IMR-90 (cell line): ENCODE measurements around the gene RNF40. TPM values are rescaled to one million over a fixed set of nuclear protein-coding genes. Genes with fewer than 3 reads are reported as not detected.
A peak's percentile ranks its signal among the peaks of the same experiment; 100 is the strongest.

ENCODE experiments used
- ATAC-seq: fragments of 200-7000 bp; cut with Tn5 transposase; 2 replicates; pipeline ENCODE4 v1.9.1; 2020; ENCODE audit warnings: low read depth, mild to moderate bottlenecking, moderate library complexity
- BruUV-seq: library from RNA; stranded (reverse); fragments of 400-500 nt; replicated peaks from 2 replicates; lab custom pipeline; 2021; lab: Mats Ljungman, UMichigan
- CTCF ChIA-PET: fragments of 300-600 bp; formaldehyde crosslinking; extraction: SDS; loops from one replicate; lab custom pipeline; 2021; ENCODE audit warnings: antibody characterized with exemption; lab: Yijun Ruan, JAX
- POLR2A ChIA-PET: fragments of 300-600 bp; sonication (Branson Sonifier 250); formaldehyde crosslinking; loops from one replicate; lab custom pipeline; 2022; ENCODE audit warnings: antibody characterized with exemption; ENCODE audit not compliant: unreplicated experiment; lab: Charles Lee
- DNase-seq: peaks from one replicate; pipeline ENCODE4 v3.0.0; 2013
- H2AFZ ChIP-seq: replicated peaks from 2 replicates; pipeline ENCODE3; 2013; ENCODE audit warnings: low read length, mild to moderate bottlenecking; ENCODE audit not compliant: poor library complexity
- H2AK5ac ChIP-seq: 2 replicates; pipeline ENCODE4 v1.6.1; 2013; ENCODE audit warnings: low read depth, low read length, inconsistent platforms
- H2AK9ac ChIP-seq: replicated peaks from 2 replicates; pipeline ENCODE3; 2013; ENCODE audit warnings: mild to moderate bottlenecking, low read depth, low read length, moderate library complexity; ENCODE audit not compliant: poor library complexity
- H2BK120ac ChIP-seq: 2 replicates; pipeline ENCODE4 v1.6.1; 2013; ENCODE audit warnings: low read depth, low read length, inconsistent platforms
- H2BK15ac ChIP-seq: 3 replicates; pipeline ENCODE4 v1.6.1; 2013; ENCODE audit warnings: low read depth, low read length, inconsistent platforms
- H2BK20ac ChIP-seq: 2 replicates; pipeline ENCODE4 v1.6.1; 2013; ENCODE audit warnings: low read depth, mild to moderate bottlenecking, inconsistent platforms, low read length, moderate library complexity
- H2BK5ac ChIP-seq: 2 replicates; pipeline ENCODE4 v1.6.1; 2013; ENCODE audit warnings: mild to moderate bottlenecking, low read depth, low read length, inconsistent platforms; ENCODE audit not compliant: poor library complexity, severe bottlenecking
- H3K14ac ChIP-seq: replicated peaks from 2 replicates; pipeline ENCODE4 v1.6.1; 2013; ENCODE audit warnings: low read depth, low read length, inconsistent platforms
- H3K18ac ChIP-seq: 2 replicates; pipeline ENCODE4 v1.6.1; 2013; ENCODE audit warnings: low read depth, low read length, control low read depth
- H3K23ac ChIP-seq: 2 replicates; pipeline ENCODE4 v1.6.1; 2013; ENCODE audit warnings: low read depth, low read length, inconsistent platforms
- H3K27ac ChIP-seq: 2 replicates; pipeline ENCODE4 v1.5.1; 2013; ENCODE audit warnings: mild to moderate bottlenecking, control low read depth, low read length; ENCODE audit not compliant: insufficient read depth
- H3K27me3 ChIP-seq: 2 replicates; pipeline ENCODE4 v1.6.1; 2013; ENCODE audit warnings: low read length; ENCODE audit not compliant: control insufficient read depth, insufficient read depth
- H3K36me3 ChIP-seq: 2 replicates; pipeline ENCODE4 v1.6.1; 2013; ENCODE audit warnings: low read length, mixed read lengths; ENCODE audit not compliant: control insufficient read depth, insufficient read depth
- H3K4ac ChIP-seq: 2 replicates; pipeline ENCODE4 v1.6.1; 2013; ENCODE audit warnings: low read depth, low read length, inconsistent platforms
- H3K4me1 ChIP-seq: 2 replicates; pipeline ENCODE4 v1.6.1; 2013; ENCODE audit warnings: low read length, mixed read lengths; ENCODE audit not compliant: control insufficient read depth, insufficient read depth
- H3K4me2 ChIP-seq: 2 replicates; pipeline ENCODE4 v1.6.1; 2013; ENCODE audit warnings: low read depth, mild to moderate bottlenecking, control low read depth, low read length, moderate library complexity
- H3K4me3 ChIP-seq: 2 replicates; pipeline ENCODE4 v1.5.1; 2013; ENCODE audit warnings: low read depth, mild to moderate bottlenecking, control low read depth, low read length, moderate library complexity; ENCODE audit not compliant: insufficient read depth
- H3K56ac ChIP-seq: 2 replicates; pipeline ENCODE4 v1.6.1; 2013; ENCODE audit warnings: low read length, inconsistent platforms; ENCODE audit not compliant: insufficient read depth; ENCODE audit errors: extremely low read depth
- H3K79me1 ChIP-seq, 2 experiments: 2 replicates each; pipeline ENCODE4 v1.6.1; 2013; ENCODE audit warnings: low read length in 2 of 2, inconsistent platforms in 1 of 2, low read depth in 1 of 2
- H3K9ac ChIP-seq: 2 replicates; pipeline ENCODE4 v1.6.1; 2013; ENCODE audit warnings: low read depth, low read length, control low read depth
- H3K9me1 ChIP-seq: 2 replicates; pipeline ENCODE4 v1.6.1; 2013; ENCODE audit warnings: low read length, inconsistent platforms; ENCODE audit not compliant: insufficient read depth
- H3K9me3 ChIP-seq: 2 replicates; pipeline ENCODE4 v1.6.1; 2013; ENCODE audit warnings: low read length; ENCODE audit not compliant: control insufficient read depth, insufficient read depth
- H4K20me1 ChIP-seq: 2 replicates; pipeline ENCODE4 v1.6.1; 2013; ENCODE audit warnings: low read length, inconsistent platforms; ENCODE audit not compliant: insufficient read depth
- H4K5ac ChIP-seq: 2 replicates; pipeline ENCODE4 v1.6.1; 2013; ENCODE audit warnings: mild to moderate bottlenecking, low read depth, low read length, control low read depth
- H4K8ac ChIP-seq, 2 experiments: 2 replicates each; pipeline ENCODE4 v1.6.1; 2013; ENCODE audit warnings: low read depth in 2 of 2, low read length in 2 of 2, control low read depth in 1 of 2, inconsistent platforms in 1 of 2
- H4K91ac ChIP-seq: 2 replicates; pipeline ENCODE4 v1.6.1; 2013; ENCODE audit warnings: low read depth, low read length, inconsistent platforms; ENCODE audit not compliant: insufficient read depth
- BHLHE40 ChIP-seq: fragments of 150-350 bp; IDR thresholded peaks from 2 replicates; pipeline ENCODE4 v1.6.1; 2016; ENCODE audit warnings: mild to moderate bottlenecking, low read depth, low read length
- CEBPB ChIP-seq: IDR thresholded peaks from 2 replicates; pipeline ENCODE4 v1.6.1; 2012; ENCODE audit warnings: low read depth, low read length, improper control_type of control experiment
- CHD1 ChIP-seq: IDR thresholded peaks from 2 replicates; pipeline ENCODE4 v1.6.1; 2012; ENCODE audit warnings: low read depth, low read length, improper control_type of control experiment
- MXI1 ChIP-seq: IDR thresholded peaks from 2 replicates; pipeline ENCODE4 v1.6.1; 2012; ENCODE audit warnings: low read depth, mild to moderate bottlenecking, low read length, moderate library complexity, borderline replicate concordance
- WGBS, 2 experiments: methylation state at CpG; one replicate each; pipeline versions ENCODE4 v1.1.5 to v1.1.7; 2013; ENCODE audit warnings: missing lambda C conversion rate in 2 of 2; ENCODE audit not compliant: insufficient read length in 1 of 2; ENCODE audit errors: extremely low coverage in 2 of 2; 5-methylcytosine and 5-hydroxymethylcytosine counted together
- dilution Hi-C: fragments of 300-500 bp; cut with HindIII; formaldehyde crosslinking; loops from one replicate; pipeline ENCODE4 v1.14.3; 2018; ENCODE audit warnings: low sequenced_read_pairs; ENCODE audit not compliant: unreplicated experiment
- in situ Hi-C: fragments of 300-500 bp; cut with MboI; formaldehyde crosslinking; loops from 3 replicates; pipeline ENCODE4 v1.14.3; 2019; ENCODE audit warnings: low sequenced_read_pairs, inconsistent platforms, mixed read lengths
- intact Hi-C: fragments of 100-400 bp; cut with micrococcal nuclease; formaldehyde crosslinking; loops from 2 replicates; pipeline ENCODE4 v1.10.0; 2022
- polyA plus RNA-seq, 3 experiments: library from polyadenylated mRNA; depleted of rRNA; stranded (reverse); fragments of >200 nt; gene quantifications; 2 replicates each; pipeline ENCODE4 v1.2.3, GENCODE V29; 2012; ENCODE audit warnings: low replicate concordance in 1 of 3
- total RNA-seq: library from RNA; depleted of rRNA; stranded (reverse); fragments of >200 nt; gene quantifications from 2 replicates; pipeline ENCODE4 v1.2.3, GENCODE V29; 2012
- TF ChIP-seq, protein P1 (sequence below): conservative IDR thresholded peaks from 2 replicates; pipeline ENCODE4 v1.5.1; 2012; ENCODE audit warnings: mild to moderate bottlenecking, low read depth, low read length, improper control_type of control experiment
- TF ChIP-seq, protein P2 (sequence below): fragments of 150-350 bp; IDR thresholded peaks from 2 replicates; pipeline ENCODE4 v1.6.1; 2016; ENCODE audit warnings: low read depth, mild to moderate bottlenecking, low read length, moderate library complexity, borderline replicate concordance

Gene RNF40
- total and polyA plus RNA-seq, 2 of the 4 experiments (the other 2 are of a cell fraction), result 46.7 to 72.4 TPM

DNA sequence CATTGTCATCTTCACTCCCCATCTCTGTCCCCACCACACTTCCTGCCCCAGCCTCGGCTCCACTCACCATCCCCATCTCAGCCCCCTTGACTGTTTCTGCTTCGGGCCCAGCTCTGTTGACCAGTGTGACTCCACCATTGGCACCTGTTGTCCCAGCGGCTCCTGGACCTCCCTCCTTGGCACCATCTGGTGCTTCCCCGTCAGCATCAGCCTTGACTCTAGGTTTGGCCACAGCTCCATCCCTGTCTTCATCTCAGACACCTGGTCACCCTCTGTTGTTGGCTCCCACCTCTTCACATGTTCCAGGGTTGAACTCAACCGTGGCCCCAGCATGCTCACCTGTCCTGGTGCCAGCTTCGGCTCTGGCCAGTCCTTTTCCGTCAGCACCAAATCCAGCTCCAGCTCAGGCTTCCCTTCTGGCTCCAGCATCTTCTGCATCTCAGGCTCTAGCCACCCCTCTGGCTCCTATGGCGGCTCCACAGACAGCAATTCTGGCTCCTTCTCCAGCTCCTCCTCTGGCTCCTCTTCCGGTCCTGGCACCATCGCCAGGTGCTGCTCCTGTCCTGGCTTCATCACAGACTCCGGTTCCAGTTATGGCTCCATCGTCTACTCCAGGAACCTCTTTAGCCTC lies 38.3 kb upstream of the RNF40 start:
- CTCF ChIA-PET, result interaction anchor here (0.6 kb wide), 1 partner anchor 51 kb away, joined by 3 read pairs; no protein-coding TSS in a partner anchor
- dilution Hi-C loops (no loop called here), in situ Hi-C loops (no loop called here), intact Hi-C loops (no loop called here)
- Histone ChIP-seq H2BK20ac (no peak overlapping the region), H3K27me3 (no peaks in the 10 kb centered on the region), H3K56ac (no peak overlapping the region), H4K91ac (no peak overlapping the region), H2BK5ac (no peak overlapping the region), H3K79me1 (peaks cover 33 to 52% of the 10 kb centered on the region in 2 experiments), H2BK120ac (no peak overlapping the region), H3K14ac (no peak overlapping the region), H3K23ac (no peak overlapping the region), H2AK9ac (no peak overlapping the region), H3K9me1 (no peaks in the 10 kb centered on the region), H3K4me3 (no peak overlapping the region), H3K9me3 (no peaks in the 10 kb centered on the region), H3K4me2 (no peak overlapping the region), H3K27ac (no peak overlapping the region), H3K4me1 (no peaks in the 10 kb centered on the region), H3K9ac (no peak overlapping the region), H4K8ac (no peak overlapping the region), H4K20me1 (peaks cover 11% of the 10 kb centered on the region), H3K18ac (no peak overlapping the region), H3K36me3 (peaks cover 66% of the 10 kb centered on the region), H2BK15ac (no peak overlapping the region), H2AFZ (no peak overlapping the region), H2AK5ac (no peak overlapping the region), H4K5ac (no peak overlapping the region), H3K4ac (no peak overlapping the region)
- POLR2A ChIA-PET, result no interaction called here
- 92% methylated on average over 12 of the region's 12 CpGs; no CpG with 5 or more reads in 1 of the 2 experiments for WGBS, 2 experiments
- no peak for DNase-seq
- TF ChIP-seq BHLHE40 (no peak), MXI1 (no peak), CHD1 (no peak), CEBPB (no peak)
- TF ChIP-seq, protein P1, sequence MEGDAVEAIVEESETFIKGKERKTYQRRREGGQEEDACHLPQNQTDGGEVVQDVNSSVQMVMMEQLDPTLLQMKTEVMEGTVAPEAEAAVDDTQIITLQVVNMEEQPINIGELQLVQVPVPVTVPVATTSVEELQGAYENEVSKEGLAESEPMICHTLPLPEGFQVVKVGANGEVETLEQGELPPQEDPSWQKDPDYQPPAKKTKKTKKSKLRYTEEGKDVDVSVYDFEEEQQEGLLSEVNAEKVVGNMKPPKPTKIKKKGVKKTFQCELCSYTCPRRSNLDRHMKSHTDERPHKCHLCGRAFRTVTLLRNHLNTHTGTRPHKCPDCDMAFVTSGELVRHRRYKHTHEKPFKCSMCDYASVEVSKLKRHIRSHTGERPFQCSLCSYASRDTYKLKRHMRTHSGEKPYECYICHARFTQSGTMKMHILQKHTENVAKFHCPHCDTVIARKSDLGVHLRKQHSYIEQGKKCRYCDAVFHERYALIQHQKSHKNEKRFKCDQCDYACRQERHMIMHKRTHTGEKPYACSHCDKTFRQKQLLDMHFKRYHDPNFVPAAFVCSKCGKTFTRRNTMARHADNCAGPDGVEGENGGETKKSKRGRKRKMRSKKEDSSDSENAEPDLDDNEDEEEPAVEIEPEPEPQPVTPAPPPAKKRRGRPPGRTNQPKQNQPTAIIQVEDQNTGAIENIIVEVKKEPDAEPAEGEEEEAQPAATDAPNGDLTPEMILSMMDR, result no peak
- TF ChIP-seq, protein P2, sequence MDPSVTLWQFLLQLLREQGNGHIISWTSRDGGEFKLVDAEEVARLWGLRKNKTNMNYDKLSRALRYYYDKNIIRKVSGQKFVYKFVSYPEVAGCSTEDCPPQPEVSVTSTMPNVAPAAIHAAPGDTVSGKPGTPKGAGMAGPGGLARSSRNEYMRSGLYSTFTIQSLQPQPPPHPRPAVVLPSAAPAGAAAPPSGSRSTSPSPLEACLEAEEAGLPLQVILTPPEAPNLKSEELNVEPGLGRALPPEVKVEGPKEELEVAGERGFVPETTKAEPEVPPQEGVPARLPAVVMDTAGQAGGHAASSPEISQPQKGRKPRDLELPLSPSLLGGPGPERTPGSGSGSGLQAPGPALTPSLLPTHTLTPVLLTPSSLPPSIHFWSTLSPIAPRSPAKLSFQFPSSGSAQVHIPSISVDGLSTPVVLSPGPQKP, result no peak
- TSS peak; percentile 64 for BruUV-seq
- no peak for ATAC-seq
